GM21723 (cell line): ENCODE measurements around the gene RASL10A.

ENCODE experiments used
- ATAC-seq: cut with Tn5 transposase; IDR thresholded peaks from one replicate; pipeline ENCODE4 v1.9.1; 2021; ENCODE audit warnings: mild to moderate bottlenecking, moderate library complexity; ENCODE audit not compliant: unreplicated experiment

Gene RASL10A

GRCh38 chr22:29323641-29324040 is 8.1 kb upstream of the RASL10A start:
- ATAC-seq: no peak

GRCh38 chr22:29320546-29320945 is 5.0 kb upstream of the RASL10A start:
- ATAC-seq: no peak

- ATAC-seq: no peak
Measured at GRCh38 chr22:29319072-29319471, 3.6 kb upstream of the RASL10A start.

GRCh38 chr22:29317827-29318454 is 2.4 kb upstream of the RASL10A start:
- ATAC-seq: no peak

- ATAC-seq: no peak
Measured at GRCh38 chr22:29316141-29316828, 788 bp upstream of the RASL10A start.

- ATAC-seq: no peak
Measured at GRCh38 chr22:29314537-29315285, 786 bp downstream of the RASL10A start.

GRCh38 chr22:29313576-29314466 is 1.7 kb downstream of the RASL10A start:
- no peak for ATAC-seq

GRCh38 chr22:29313126-29313575 is 2.3 kb downstream of the RASL10A start:
- no peak for ATAC-seq

- ATAC-seq: no peak
Measured at GRCh38 chr22:29312218-29313125, 3.0 kb downstream of the RASL10A start.

- no peak for ATAC-seq
Measured at GRCh38 chr22:29311464-29312217, 3.9 kb downstream of the RASL10A start.

GRCh38 chr22:29310863-29311339 is 4.6 kb downstream of the RASL10A start:
- no peak for ATAC-seq

GRCh38 chr22:29310065-29310862 is 5.2 kb downstream of the RASL10A start:
- no peak for ATAC-seq

GRCh38 chr22:29309332-29310064 is 6.0 kb downstream of the RASL10A start:
- no peak for ATAC-seq

- no peak for ATAC-seq
Measured at GRCh38 chr22:29308791-29309262, 6.7 kb downstream of the RASL10A start.

GRCh38 chr22:29308148-29308790 is 7.2 kb downstream of the RASL10A start:
- ATAC-seq: no peak

GRCh38 chr22:29307596-29308147 is 7.8 kb downstream of the RASL10A start:
- no peak for ATAC-seq
